Spleen (tissue), 7 donors: ENCODE results near the gene LRBA.

Experiments
- CTCF ChIP-seq, 11 experiments: fragments of 200-600 bp in 7 of 11; fragments of 450-650 bp in 4 of 11; sonication (generic) in 4 of 11; IDR thresholded peaks in 8 of 11; conservative IDR thresholded peaks in 3 of 11; 1 replicate in 7 of 11; 2 replicates in 4 of 11; pipeline versions ENCODE4 v1.4.0 to v1.8.0; 2016 to 2021; ENCODE audit warnings: antibody characterized with exemption in 11 of 11, inconsistent platforms in 4 of 11, mild to moderate bottlenecking in 1 of 11
- POLR2A ChIP-seq, 3 donors: fragments of 450-650 bp; IDR thresholded peaks; one replicate each; pipeline ENCODE4 v1.5.1; 2017; ENCODE audit warnings: antibody characterized with exemption in 3 of 3, mild to moderate bottlenecking in 1 of 3
- POLR2AphosphoS5 ChIP-seq, 3 donors: sonication (generic); formaldehyde crosslinking; IDR thresholded peaks; one replicate each; pipeline ENCODE4 v1.5.1; 2017; ENCODE audit warnings: antibody characterized with exemption in 3 of 3
- donor health status: DM: no; HTN: no; CAD: no; lungs with moderate emphysema.
- donor health status: DM: no; HTN: no; CAD: no.
- donor health status: DM: no; HTN: no; CAD: no.

GRCh38 chr4:150586162-150586810 lies 428.8 kb downstream of the LRBA start:
- TF ChIP-seq CTCF (IDR thresholded peaks at IDR 0.05 in 8 of 11, conservative IDR thresholded peaks at IDR 0.05 in 3 of 11) (no peak), POLR2AphosphoS5 (IDR thresholded peaks at IDR 0.05) (no peak), POLR2A (IDR thresholded peaks at IDR 0.05) (no peak)
